GM19372 (cell line): ENCODE results near the gene JMJD1C.
"Not testable (repeated sequence)": the region's sequence is repeated elsewhere in the genome, so short reads cannot be mapped to it uniquely, and the experiment has no call there.

Experiments used
- ATAC-seq: cut with Tn5 transposase; IDR thresholded peaks from one replicate; pipeline ENCODE4 v1.9.1; 2021; ENCODE audit warnings: mild to moderate bottlenecking, low read depth, moderate library complexity; ENCODE audit not compliant: unreplicated experiment

JMJD1C gene

DNA sequence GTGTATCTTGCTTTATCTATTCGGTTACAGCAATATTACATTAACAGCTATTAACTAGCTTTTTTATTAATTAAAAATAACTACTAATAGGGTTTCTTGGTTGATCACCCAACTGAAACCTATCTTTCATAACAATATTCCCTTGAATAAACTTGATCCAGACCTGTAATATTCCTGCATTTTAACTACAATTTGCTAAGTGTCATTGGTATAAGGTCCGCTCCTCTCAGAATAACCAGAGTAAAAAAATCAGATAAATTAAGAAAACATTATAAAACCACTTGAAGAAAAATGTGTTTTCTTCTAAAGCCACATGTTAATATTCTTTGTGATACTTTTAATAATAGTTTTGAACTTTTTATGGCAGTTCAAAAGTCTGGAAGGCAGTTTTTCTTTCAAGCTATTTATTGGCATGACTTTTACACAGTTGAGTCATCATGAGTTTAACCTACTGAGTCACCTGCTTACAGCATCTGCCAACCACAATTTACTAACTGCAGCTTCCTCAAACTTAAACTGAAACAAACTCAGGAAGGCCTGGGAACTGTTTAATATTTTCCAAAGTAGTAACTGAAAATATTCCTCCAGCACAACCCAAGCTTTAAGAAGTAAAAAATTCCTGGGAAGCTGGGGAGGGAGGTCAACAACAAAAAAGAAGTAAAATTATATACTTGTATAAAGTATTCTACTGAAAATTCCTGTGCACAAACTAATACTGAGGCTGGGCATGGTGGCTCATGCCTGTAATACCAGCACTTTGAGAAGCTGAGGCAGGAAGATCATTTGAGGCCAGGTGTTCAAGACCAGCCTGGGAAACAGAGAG lies 229.5 kb downstream of the JMJD1C start:
- peak; percentile 90 for ATAC-seq

DNA sequence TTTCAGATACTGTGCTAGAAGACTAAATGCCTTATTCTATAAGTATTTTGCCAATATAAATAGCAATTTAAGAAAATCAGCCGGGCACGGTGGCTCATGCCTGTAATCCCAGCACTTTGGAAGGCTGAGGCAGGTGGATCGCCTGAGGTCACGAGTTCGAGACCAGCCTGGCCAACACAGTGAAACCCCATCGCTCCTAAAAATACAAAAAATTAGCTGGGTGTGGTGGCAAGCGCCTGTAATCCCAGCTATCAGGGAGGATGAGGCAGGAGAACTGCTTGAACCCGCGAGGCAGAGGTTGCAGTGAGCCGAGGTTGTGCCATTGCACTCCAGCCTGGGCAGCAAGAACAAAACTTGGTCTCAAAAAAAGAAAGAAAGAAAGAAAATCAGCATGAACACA lies 230.6 kb downstream of the JMJD1C start:
- not testable (repeated sequence) for ATAC-seq

DNA sequence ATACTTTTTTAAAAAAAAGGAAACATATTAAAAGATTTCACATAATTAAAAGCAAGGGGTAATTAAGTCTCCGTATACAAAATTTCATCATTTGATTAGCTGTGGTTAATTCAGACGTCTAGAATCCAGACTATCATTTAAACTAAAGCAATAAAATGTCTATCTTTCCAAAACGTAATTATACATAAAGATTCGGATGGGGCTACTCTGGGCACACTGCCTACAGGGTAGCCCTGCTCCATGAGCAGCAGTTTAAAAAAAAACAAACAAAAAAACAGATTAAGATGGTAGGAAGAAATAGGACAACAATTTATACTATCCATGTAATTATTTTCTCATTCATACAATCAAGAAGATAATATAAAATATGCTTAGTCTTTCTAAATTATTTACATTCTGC lies 236.6 kb downstream of the JMJD1C start:
- ATAC-seq: no peak

DNA sequence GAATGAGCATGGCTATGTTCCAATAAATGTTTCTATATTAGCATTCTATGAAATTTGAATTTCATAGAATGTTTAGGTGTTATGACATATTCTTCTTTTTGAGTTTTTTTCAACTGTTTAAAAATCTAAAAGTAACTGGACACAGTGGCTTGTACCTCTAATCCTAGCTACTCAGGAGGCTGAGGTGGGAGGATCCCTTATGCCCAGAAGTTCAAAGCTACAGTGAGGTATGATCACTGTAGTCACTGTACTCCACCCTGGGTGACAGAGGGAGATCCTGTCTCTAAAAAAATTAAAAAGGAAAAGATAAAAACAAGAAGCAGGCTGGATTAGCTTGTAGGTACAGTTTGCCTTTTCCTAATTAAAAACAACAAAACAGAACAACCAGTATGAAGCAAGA lies 237.5 kb downstream of the JMJD1C start:
- ATAC-seq: no peak

DNA sequence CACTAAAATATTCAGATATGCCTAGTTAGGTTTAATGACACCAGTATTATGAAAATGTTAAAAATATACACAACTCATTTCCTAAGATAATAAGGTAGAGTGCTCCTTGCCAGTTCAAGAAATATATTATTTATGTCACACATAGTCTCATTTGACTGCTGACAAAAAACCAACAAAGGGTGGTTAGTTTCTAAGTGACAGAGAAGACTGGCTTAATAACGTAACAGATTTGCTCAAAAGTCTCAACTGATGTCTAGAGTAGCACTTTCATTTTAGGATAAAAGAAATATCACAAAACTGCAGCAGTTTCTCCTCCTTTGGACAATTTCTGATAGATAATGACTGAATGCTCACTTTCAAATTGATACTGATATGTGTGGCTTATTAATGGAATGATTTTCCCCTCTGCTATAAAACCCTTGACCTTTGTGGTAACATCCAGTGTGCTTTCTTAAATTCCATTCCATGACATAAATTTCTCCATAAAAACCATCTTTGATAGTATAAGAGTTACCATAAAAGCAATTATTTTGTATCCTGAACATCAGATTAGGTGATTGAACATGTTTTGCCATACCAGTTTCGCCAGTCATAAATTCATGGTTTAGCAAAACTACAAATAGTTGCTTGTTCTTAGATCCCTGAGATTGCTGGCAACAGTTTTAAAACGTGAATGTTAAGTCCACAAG lies 238.4 kb downstream of the JMJD1C start:
- no peak for ATAC-seq

DNA sequence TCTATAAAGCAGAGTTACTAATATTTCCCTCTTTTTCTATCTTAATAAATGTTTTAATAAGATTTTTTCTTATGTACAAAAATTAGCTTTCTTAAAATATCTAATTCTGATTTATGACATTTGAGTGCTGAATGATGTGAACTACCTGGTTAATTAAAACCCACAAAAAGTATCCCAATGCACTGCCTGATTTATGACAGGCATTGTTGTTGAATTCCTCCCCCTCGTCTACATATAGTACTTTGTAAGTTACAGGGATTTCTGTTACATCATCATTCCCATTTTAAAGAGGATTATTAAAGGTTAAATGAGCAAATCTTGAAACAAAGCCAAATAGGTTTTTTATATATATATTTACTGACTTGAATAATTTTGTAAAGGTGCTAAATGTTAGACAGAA lies 241.5 kb downstream of the JMJD1C start:
- no peak for ATAC-seq

DNA sequence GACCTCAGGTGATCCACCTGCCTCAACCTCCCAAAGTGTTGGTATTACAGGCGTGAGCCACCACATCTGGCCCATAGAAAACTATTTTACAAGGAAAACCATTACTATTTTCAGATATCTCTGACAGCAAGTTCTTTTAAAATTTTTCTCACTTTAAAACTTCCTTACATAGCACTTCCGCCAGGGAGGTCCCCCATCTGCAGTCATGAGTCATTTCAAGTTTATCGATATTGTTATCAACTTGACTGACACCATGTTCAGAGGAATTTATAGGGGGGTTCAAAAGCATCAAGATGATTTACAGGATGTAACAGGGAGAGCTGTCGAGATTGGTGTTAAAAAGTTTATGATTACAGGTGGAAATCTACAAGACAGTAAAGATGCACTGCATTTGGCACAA lies 243.8 kb downstream of the JMJD1C start:
- ATAC-seq: no peak

DNA sequence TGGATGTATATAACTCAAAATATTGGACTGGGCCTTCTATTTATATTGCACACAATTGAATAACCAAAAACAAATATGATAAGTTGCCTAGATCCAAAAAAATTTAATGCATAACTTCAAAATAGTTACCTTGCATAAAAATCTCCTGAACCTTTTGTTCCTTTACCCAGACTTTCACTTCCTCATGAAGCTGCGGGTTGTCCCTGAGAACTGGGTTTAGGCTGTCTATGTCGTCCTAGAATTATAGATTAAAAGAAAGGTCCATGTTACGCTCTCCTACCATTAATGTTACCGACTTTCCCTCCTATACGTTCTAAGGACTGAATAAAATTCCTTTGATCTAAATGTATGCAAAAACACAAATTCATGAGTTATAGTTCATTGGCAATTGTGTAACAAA lies 246.0 kb downstream of the JMJD1C start:
- no peak for ATAC-seq

DNA sequence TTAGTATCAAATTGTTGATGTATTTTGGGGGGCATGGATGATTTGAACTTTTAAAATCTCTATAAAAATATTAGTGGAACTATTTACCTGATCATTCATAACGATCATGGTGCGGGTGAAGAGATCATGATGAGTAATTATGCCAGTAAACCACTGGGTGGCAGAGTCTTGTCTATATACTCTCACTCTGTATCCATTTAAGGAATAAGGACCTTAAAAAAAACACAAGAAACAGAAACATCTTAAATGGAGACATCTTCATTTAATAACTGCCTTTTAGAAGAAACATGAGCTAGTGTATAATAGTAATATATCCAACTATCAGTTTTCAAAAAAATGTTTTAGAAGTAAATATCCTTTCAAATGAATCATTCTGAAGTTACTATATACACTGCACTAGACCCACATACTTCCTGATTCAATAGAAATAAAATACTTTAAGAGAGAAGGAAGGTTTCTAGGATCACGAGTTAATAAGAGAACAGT lies 248.6 kb downstream of the JMJD1C start:
- ATAC-seq: peak; percentile 79

DNA sequence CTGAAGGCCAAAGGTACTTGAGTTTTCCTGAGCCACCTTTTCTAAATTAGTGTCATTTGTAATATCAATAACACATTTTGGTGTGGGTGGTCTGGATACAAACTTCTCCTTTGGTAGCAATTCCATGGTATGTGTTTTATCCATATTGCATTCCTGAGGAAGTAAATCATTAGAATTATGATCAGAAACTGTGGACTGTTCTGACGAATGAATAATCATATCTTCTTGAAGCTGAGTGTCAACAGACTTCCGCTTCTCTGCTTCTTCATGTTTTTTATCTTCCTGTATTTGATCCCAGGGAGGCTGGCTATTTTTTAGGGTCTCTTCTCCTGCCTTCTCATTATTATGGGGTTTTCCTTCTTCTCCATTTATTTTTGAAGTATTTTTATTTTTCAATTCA lies 251.2 kb downstream of the JMJD1C start:
- no peak for ATAC-seq

DNA sequence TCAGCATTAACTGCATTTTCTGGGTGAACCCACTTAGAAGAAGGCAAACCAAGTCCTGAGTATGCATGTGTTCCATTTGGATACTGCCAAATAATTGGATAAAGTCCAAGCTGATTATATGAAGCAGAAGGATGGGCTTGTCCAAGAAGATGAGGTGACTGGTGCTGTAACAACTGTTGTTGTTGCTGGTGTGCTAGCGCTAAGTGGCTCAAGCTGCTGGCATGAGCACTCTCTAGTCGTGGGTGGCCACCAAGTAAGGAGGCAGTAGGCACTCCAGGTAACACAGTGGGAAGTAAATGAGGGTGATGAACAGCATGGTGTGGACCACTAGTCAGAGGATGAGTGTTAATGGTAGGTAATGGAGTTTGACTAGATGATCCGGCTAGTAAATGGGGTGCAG lies 252.3 kb downstream of the JMJD1C start:
- no peak for ATAC-seq

DNA sequence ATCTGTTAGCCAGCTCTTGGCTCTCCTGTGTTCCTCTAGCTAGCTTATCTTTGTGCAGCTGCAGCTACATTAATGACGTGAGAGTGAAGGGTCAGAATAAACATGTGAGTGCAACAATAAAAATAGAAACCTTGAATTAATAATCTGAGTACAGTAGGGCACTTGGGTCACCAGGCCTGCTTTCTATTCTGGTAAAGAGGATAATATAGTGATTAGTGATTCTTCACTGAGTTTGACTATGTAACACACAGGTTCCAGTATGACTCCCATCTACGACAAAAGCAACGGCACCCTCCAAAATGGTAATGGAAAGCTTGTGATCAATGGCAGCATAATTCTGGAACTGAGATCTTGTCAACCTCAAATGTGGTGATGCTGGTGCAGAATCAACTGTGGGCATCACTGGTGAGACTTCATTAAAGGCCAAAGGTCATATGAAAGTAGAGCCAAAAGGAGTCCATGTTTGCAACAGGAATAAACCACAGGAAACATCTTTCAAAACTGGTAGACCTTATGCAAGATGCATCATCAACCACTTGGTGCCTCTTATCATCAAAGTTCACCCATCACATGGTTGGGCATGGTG lies 255.1 kb downstream of the JMJD1C start:
- no peak for ATAC-seq

DNA sequence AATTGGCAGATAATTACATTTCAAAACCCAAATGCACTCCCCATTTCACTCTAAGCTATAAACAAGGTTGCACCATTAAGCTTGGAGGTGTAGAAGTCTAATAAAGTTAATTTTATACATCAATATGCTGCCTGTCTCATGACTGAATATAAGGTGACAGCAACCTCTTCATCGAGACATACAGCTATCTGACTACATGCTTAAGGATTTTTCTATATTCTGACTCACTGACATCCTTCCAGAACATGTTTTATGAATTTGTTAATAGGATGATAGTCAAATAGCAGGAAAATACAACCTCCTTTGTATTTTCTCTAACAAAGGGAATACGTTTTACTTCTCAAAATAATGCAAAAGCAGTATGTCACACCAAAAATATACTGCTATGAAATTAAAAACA lies 256.1 kb downstream of the JMJD1C start:
- no peak for ATAC-seq

DNA sequence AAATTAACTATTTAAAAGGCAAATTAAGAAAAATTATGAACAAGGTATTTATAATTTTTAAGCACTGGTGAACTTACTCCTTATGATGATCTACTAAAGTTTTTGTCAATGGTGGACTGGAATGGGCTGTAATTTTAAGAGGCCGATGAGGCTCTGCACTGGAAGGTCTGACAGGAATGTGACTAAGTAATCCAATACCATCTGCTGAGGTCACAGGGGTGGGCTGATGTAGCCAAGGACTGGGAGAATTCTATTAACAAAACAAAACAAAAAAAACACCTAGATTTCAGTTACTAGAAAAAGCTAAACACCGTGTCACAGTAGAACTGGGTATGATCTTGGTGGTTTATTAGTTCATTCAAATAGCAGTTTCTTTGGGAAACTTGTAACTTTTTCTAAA lies 256.8 kb downstream of the JMJD1C start:
- no peak for ATAC-seq

DNA sequence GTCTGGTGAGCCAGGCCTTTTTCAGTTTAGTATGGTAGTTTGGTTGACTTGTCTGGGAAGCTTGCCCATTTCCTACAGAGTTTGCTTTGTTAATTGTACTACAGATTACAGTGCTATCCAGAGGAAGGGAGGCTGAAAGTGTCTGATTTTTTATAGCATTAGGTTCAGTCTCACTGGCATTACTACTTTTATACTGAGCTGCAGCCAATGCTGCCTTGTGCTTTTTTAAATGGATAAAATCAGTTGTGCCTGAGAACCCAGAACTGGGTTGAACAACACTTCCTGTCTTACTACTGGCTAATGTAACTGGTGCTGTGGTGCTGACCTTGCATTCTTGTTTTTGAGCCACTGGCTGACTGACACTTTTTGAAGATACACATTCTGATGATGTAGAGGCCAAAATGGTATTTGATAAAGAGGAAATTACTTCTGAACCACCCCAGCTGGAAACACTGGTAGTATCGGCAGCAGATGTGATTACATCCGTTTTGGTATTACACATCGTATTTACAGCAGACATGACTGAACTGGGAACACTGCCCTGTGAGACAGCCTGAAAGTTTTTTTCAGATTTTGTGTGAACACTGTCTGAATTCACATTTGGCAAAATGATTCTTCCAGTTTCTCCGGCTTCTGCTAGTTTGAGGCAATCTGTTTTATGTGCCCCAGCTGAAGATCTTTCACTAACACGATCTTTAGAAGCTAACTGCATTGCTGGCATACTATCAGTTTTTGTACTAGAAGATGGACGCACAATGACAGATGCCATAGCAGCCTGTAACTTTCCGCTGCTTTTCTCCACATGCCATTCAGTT lies 258.6 kb downstream of the JMJD1C start:
- ATAC-seq: peak; percentile 42

DNA sequence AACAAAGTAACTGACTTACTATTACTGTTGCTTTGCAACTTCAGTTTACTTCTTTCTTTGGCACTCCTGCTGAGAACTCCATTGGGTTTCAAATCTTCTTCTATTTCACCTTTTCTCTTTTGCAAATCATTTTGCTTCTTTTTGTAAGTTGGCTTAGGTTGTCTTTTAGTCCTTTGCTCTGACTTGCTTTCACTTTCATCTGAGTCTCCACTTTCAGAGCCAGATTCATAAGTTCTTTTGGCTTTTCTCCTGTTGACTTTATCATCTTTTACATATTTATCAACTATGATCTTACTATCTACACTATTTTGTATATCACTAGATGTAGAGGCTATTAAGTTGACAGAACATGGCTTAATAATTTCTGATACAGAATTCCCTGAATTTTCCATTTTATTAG lies 259.2 kb downstream of the JMJD1C start:
- ATAC-seq: no peak

DNA sequence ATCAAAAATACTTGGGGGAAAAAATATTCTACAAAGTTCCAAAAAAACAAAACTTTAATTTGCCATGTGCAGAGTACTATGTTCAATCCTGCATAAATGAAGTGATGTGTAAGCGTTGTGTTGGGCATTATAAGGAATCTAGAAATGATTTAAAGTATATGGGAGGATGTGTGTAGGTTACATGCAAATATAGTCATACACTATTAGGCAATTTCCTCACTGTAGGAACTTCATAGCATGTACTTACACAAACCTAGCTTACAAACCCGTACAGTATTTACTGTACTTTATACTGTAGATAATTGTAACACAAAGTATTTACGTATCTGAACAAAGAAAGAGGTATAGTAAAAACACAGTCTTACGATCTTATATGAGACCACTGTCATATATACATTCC lies 260.4 kb downstream of the JMJD1C start:
- ATAC-seq: no peak

DNA sequence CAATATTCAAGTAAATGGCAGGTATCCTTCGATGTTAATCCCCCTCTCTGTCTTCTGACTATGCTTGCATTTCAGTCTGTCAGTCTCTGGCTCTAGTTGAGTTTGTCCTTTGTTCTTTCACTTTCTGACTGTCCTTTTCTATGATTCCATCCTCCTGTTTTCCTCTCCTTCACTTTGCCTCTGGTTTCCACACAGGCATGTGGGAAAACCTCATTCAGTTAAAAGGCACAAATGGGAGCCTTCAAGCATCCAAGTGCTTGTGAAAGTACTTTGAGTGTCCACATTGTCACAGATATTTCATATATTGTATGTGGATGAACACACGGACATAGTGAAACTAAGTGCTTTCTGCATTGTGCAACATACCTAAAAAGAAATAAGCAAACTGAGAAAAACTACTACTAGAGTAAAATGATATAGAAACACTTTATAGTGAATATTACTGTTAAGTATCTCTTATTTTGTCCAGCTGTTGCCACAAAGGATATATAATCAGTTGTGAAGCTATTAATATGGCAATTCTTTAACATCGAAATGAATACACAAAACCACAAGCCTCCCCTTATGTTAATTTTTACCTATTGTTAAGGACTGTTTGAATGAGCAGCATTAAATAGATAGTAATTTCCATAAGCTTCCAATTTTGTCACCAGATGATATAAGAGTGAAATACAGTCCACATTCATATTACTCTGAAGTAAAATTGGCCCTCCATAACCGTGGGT lies 260.9 kb downstream of the JMJD1C start:
- peak; percentile 38 for ATAC-seq

DNA sequence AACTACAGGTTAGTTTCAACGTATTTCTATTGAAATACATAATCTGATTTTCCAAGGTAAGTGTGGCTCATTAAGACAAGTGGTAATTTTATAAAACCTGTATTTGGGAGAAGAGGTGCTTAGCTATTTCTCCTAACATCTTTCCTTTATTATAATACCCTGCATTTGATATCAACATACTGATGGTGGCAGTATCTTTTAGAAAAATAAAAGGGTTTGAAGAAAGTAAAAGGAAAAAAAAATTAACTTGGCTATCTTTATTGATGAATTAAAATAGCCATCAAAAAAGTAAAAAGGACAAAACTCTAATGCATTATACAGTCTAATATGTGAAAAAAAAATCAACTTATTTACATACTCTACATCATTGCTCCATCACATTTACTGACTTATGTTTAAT lies 264.7 kb downstream of the JMJD1C start:
- no peak for ATAC-seq

DNA sequence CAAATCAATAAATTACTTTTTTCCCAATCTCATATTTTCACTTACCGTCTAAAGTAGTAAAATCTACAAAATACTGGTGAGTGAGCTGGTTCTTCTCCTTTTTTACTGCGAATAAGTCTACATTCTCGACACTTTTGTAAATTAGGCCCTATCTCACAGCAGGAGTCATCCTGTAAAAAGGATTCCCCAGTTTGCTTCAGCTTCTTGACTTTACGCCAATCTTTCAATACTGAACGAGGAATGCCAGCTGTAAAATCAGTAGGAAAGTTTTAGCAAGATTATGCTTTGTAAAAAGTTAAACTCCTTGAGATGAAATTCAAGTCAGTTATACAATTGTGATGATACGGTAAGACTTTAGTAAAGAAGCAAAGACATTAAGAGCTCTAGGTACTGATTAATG lies 265.3 kb downstream of the JMJD1C start:
- no peak for ATAC-seq
